HL-60/S4 (cell line): ENCODE measurements around the gene TTLL11.

Source experiments
- in situ Hi-C: fragments of 300-500 bp; cut with MboI; formaldehyde crosslinking; loops from 2 replicates; pipeline ENCODE4 v1.14.3; 2022; ENCODE audit warnings: low sequenced_read_pairs

Gene TTLL11

DNA sequence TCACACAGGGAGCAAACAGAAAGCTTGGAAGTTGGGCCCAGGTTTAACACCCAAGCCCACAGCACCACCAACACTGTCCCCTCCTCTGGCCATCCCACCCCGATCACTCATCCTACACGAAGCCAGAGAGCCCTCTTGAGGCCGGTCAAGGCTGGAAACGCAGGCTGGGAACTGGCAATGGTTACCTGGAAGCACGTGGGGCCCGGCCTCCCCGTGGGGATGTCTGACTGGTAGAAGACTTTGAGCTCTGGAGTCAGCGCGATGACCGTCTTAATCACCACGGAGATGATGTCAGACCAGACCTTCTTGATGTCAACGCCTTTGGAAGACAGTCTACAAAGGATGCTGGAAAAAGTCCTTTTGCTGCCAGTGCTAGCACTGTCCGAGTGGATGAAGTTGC is 104.1 kb downstream of the TTLL11 start:
- in situ Hi-C loops: loop anchor here (10.0 kb wide), 2 partner anchors 304 to 444 kb away; no protein-coding TSS in a partner anchor

DNA sequence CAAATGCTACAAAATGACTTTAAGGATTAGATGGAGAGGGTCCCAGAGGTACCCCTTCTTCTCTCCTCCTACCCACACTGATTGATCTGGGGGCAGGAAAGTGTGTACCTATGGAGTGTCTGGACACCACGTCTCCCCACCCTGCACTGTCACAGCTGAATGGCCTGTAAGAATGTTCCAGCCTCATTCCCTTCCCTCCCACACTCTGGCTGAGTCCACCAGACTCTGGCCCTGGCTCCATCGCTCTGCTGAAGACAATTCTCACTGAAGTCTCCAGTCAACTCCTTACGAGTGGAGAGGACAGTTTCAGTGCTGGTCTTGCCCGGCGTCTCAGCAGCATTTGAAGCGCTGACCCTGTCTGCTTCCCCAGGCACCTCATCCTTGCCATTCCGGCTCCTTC is 105.8 kb downstream of the TTLL11 start:
- in situ Hi-C loops: loop anchor here (10.0 kb wide), 2 partner anchors 303 to 443 kb away; no protein-coding TSS in a partner anchor

DNA sequence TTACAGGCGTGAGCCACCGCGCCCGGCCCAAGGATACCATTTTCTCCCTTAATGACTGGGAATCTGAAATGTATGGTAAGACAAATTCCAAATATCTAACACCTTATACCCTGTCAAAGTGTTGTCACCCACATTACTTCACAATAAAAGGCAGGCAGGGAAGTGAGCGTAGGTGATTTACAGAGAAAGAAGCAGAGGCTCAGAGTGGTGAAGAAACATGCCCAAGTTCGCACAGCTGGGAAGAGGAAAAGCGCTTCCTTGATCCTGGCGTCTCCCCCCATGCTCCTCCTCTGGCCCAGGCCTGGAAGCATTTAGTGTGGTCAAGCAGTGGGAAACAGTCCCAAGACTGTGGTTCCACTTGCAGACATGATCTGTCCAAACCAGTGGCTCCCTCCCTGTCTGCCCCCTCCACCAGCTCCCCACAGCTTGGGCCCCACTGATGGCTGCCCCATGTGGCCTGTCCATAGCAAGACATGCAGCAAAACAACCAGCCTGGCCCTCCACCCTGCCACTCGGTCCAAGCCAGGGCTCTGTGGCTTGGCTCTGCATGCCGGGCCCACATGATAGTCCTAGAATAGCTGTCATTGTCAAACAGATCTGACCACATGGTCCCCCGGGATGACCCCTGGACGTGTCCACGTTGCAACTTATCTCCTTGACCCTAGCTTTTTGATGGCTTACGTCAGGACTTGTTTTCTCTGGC is 107.2 kb downstream of the TTLL11 start:
- in situ Hi-C loops: loop anchor here (10.0 kb wide), 2 partner anchors 301 to 441 kb away; no protein-coding TSS in a partner anchor

DNA sequence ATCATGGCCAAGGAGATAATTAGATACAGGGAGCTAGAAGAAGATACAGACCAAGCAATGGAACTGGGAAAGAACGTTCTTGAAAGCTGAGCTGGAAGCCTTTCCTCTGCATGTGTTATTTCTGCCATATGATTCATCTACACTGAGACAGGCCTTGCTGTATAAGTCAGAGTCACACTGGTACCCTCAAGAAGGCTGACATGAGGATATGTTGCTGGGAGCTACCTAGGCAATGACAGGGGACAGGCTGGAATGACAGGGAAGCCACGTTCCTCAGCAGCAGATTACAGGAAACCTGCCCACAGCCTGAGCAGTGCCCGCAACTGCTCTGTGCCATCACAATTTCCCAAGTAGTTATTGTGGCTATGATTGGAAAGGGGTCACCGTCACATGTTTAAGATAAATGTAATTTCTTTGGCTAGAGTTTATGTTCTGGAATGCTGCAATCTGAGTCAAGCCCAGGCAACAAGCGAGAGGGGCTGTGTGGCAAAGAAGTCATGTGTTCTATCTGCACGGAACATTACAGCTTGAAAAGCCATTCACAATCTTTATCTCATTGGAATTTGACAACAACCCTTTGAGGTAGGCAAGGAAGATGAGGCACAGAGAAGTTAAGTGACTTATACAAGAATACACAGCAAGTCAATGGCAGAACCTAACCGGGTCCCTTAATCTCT is 108.2 kb downstream of the TTLL11 start:
- in situ Hi-C loops: loop anchor here (10.0 kb wide), 2 partner anchors 300 to 440 kb away; no protein-coding TSS in a partner anchor

DNA sequence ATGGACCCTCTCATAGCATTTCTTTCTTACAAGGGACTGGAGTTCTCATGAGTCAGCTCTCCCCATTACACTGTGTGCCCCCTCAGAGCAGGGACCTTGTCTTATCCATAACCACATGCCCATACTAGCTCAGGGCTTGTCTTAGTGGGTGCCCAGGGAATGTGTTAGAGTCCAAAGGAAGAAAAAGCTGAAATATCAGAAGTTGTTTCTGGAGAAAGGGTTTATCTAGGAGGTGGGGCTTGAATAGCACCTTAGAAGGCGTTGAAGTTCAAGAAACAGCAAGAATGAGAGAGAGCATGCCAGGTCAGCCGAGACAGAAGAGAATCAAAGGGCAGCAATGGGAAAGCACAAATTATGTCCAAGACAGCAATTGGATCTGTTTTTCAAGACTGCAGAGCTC is 109.4 kb downstream of the TTLL11 start:
- in situ Hi-C loops: loop anchor here (10.0 kb wide), 2 partner anchors 299 to 439 kb away; no protein-coding TSS in a partner anchor

DNA sequence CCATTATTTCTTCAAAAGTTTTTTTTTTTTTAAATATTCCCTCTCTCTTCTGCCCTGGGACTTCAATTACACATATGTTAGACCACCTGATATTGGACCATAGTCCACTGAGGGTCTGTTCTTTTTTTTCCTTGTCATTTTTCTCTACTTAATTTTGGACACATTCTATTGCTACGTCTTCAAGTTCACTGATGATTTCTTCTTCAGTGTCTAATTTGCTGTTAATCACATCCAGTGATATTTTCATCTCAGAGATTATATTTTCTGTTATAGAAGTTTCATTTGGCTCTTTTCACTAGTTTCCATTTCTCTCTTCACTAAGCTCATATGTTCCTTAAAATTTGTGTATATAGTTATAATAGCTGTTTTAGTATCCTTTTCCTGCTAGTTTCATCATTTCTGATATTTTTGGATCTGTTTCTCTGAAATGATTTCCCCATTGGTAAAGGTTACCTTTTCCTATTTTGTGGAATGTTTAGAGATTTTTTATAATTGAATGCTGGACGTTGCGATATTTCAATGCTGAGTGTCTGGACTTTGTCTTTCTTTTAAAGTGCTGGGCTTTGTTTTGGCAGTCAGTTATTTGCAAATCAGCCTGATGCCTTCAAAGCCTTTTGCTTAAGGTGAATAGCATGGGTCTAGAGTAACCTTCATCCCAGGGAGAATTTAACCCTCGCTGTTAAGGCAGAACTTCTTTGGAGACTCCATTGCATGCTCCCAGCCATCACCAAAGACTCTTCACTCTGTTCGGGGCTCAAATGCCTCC is 111.8 kb downstream of the TTLL11 start:
- in situ Hi-C loops: loop anchor here (10.0 kb wide), 2 partner anchors 296 to 436 kb away; no protein-coding TSS in a partner anchor

DNA sequence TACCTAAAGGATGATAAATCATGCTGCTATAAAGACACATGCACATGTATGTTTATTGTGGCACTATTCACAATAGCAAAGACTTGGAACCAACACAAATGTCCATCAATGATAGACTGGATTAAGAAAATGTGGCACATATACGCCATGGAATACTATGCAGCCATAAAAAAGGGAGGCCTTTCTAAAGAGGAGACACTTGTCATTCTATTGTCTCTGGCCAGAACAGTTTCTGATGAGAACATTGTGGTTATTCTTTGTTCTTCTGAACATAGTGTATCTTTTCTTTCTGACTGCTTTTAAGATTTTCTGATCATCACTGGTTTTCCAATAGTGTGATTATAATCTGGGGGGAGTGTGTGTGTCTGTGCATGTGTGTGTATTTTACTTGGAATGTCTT is 112.4 kb downstream of the TTLL11 start:
- in situ Hi-C loops: loop anchor here (10.0 kb wide), 2 partner anchors 296 to 436 kb away; no protein-coding TSS in a partner anchor

DNA sequence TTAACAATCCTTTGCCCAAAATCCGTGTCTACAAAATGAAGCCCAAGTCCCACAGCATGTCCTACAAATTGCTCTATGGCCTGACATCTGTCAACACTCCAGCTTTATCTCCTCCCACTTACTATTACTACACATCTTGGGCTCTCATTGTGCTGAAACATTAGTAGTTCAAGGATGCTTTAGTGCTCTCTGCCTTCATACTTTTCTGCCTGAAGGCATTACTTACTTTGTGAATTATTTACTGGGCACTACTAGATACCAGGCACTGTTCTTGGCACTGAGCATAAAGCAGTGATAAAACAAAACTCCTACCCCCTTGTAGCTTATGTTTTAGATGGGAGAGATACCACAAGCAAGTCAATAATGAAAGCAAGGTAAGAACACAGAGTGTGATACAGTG is 113.4 kb downstream of the TTLL11 start:
- in situ Hi-C loops: loop anchor here (10.0 kb wide), 2 partner anchors 295 to 435 kb away; no protein-coding TSS in a partner anchor

DNA sequence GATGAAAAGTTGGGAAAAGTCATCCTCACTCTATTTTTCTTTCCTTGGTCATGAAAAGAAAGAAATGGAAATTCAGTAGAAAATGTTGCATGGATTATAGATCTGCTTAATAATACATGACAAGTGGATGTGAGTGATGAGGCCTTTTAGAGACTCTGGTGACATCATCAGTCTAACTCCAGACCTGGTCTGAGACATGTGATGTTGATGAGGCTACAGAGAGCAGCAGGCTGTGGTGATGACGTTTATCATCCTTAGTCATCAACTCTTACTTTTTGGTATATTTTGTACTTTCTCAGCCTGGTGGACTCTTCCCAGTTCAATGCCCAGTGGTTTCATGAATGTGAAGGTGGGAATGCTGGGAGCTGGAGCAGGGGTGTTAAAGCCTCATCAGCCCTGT is 116.4 kb downstream of the TTLL11 start:
- in situ Hi-C loops: no loop called here

DNA sequence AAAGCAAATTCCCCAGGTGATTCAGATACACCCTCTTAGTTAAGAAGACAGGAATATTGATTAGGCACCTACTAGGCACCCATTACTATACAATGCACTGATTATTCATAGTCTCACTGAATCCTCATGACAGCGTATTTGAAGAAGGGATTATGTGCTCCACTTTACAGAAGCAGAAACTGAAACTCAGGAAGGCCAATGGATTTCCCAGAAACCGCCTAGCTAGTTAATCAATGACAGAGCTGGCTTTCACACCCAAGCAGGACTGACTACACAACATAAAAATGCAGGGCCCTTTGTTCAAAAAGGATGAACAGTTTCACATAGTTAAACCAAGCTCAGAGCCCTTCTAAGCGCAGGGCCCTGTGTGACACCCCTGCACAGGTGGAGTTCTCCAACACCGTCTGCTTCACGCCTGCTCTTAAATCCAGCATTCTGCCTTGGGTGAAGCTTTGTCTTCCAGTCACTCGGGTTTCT is 117.3 kb downstream of the TTLL11 start:
- in situ Hi-C loops: no loop called here

DNA sequence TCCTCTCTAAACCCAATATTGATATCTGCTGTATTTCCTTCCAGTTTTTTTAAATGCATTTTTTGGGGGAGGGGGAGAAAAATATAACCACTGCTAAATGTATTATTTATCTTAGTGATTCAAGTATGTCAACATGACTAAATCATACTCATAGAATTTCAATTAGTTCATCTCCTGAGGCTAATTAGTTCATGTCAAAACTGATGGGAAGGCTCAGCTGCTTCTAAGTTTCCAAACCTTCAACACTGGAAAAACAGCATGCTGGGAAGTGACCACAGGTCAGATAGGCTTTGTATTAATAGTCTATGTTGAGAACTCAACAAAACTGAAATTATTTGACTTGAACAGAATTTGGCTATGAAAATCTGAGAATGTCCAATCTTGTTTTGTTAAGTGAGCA is 118.7 kb downstream of the TTLL11 start:
- in situ Hi-C loops: no loop called here

DNA sequence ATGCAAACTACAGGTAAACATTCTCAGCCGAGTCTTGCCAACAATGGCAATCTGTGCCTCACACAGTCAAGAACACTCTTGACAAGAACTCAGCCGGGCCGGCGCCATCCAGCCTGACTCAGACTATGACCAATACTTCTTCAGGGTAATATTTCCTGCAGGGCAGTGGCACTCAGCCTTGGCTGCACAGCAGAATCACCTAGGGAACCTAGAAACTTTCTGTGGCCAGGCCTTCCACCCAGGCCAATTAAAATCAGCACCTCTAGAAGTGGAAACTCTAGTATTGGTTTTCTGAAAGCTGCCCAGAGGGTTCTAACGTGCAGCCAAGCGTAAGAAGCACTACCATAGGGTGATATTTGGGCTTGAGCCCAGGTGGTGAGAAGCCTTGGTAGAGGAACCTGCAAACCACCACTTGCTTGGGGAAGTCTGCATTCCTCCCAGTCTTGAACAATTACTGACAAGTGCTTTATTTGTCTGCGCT is 120.6 kb downstream of the TTLL11 start:
- in situ Hi-C loops: no loop called here

DNA sequence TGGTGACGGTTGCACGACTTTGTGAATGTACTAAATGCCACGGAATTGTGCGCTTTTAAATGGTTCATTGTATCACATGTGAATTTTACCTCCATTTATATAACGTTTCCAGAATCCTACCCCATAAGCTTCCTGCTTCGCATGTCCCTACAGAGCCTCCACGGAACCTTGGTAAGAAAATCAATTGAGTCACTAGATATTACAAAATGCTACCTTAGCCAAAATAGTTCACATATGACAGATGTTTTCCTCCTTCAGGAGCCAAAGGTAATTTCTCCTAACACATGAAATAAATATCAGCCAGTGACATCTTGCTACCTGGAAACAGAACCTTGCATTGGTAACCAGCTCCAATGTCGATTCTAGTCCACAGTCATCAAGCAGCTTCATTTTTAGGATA is 125.1 kb downstream of the TTLL11 start:
- in situ Hi-C loops: loop anchor here (10.0 kb wide), 1 partner anchor 57 kb away; no protein-coding TSS in a partner anchor

DNA sequence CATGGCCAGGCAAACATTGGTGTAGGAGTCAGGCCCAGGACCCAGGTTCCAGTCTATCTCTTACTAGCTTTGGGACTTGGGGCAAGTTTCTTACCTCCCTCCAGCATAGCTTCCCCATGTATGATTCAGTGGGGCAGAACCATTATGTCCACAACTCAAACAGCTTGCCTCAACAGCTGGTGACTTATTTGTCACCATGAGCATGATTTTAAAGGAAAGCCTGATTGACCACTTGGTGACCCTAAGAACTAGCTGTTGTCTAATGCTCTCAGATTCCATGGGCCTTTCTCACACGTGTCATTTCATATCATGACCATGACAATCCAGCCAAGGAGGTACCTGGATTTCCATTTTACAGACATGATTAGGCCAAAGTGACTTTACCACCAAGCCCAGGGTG is 126.4 kb downstream of the TTLL11 start:
- in situ Hi-C loops: loop anchor here (10.0 kb wide), 1 partner anchor 58 kb away; no protein-coding TSS in a partner anchor

DNA sequence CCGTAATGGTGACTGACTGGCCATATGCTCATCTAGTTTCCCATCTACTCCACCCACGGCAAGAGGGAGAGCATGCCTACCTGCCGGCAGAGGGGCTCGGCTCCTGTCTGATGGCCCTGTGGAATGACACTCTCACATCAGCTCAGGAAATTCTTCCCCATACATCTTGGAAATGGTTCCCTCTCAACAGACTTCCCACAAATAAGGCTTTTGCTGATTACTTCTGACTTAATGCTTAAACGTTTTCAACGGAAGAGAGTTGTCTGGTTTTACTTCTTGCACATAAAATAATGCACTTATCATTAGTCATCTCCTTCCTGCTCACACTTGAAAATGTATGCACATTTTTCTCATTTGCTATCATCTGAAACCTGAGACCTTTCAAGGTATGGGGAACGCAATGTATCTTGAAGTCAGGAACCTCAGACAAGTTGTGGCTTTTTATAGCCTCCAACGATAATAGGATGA is 129.5 kb downstream of the TTLL11 start:
- in situ Hi-C loops: loop anchor here (10.0 kb wide), 1 partner anchor 61 kb away; no protein-coding TSS in a partner anchor

DNA sequence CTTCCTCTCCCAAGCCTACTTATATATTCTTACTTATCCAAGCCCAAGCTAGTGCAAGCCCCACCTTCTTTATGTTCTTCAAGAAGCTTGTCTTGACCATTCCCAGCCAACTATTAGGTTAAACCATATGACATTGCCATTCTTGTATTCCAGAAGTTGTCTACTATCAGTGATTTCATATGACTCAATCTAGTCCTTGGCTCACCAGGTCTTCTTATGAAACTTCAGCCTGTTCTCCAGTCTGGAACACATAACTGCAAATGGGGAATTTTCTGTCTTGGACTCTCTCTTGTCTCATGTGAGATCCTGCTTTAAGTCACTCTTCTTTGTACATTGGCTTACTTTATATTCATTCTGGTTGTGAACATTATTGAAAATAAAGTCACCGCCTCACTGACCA is 130.7 kb downstream of the TTLL11 start:
- in situ Hi-C loops: loop anchor here (10.0 kb wide), 1 partner anchor 62 kb away; no protein-coding TSS in a partner anchor

DNA sequence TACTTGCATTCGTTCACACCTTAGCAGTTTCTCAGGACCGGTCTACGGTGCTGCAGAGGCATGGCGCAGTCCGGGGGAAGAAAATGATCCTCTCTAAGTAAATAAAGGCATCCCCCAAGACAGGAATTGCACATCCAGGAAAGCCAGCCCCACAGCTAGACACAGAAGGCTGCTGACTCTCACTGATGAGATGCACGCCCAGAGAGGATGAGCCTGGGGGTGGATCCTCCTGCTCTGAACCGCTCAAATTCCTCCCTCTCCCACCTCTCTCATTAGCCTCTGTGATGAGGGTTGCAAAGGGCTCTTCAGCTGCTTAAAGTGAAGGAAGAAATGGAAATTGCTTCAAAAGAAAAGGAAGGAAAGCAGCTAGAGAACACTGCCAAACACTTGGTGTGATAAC is 132.4 kb downstream of the TTLL11 start:
- in situ Hi-C loops: loop anchor here (10.0 kb wide), 1 partner anchor 64 kb away; no protein-coding TSS in a partner anchor

DNA sequence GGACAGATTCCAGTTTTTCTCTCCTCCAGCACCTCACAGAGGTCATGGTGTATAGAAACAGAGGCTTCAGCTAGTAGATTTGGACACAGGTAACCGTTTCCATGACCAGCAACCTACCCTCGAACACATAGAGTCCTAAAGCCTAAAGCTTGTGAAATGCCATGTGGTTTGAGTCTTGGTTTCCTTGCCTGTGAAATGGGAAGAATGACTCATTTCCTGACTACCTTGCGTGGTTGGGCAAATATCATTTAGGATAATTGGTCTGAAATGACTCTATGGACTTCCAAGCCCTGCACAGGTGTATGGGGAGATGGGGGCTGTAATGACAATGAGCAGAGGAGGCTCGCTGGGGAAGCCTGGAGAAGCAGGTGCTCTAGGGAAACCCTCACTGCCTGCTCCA is 134.6 kb downstream of the TTLL11 start:
- in situ Hi-C loops: no loop called here

DNA sequence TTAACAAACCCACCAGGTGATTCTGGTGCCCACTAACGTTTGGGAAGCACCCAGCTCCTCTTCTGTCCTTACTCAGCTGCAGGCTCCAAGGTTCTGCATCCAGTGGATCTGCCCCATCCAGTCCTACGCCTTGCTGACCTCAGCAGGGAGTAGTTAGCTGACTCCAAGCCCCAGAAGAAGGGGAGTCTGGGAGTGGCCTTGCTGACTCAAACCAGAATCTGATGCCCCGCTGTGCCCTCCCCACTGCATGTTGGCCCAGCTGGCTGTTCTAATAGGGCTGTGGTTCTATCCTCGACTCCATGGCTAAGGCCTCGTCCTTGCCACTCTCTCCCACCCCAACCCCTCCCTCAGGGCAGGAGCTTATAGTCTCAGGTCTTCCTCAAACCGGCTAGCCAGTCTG is 136.3 kb downstream of the TTLL11 start:
- in situ Hi-C loops: no loop called here

DNA sequence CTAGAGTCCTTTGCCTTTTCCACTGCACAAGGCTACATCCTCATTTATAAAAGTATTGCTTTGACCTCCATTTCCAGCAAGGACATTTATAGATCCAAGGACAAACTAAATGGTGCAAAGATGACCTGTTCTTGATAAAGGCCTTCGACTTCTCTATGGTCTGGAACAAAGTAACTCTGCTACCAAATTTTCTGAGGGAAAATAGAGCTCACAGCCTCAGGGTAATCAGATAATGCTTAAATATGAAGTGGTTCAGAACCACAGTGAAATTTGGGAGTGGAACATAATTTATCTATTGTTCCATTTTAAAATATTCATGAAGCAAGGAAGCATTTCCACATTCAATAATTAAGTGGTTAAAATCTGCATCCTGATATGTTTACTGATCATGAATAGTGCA is 137.5 kb downstream of the TTLL11 start:
- in situ Hi-C loops: no loop called here
